ENCODE data around the gene MICAL2.
A peak's percentile ranks its signal among the peaks of the same experiment; 100 is the strongest.

GRCh38 chr11:12137938-12138731 lies 27.7 kb downstream of the MICAL2 start:
- TF ChIP-seq CTCF (IDR thresholded peaks at IDR 0.05) = no peak
- peak; percentile 70 for TF ChIP-seq POLR2AphosphoS5 (IDR thresholded peaks at IDR 0.05)
- no peak for TF ChIP-seq POLR2A (IDR thresholded peaks at IDR 0.05)
- no peak for TF ChIP-seq EP300 (IDR thresholded peaks at IDR 0.05)
